Activated CD4-positive, alpha-beta T cell treated with anti-CD3 and anti-CD28 coated beads, Interleukin-2, amount 50 U/mL, for 48 hours (primary cell): ENCODE data around the gene NXN.
"Not testable (repeated sequence)": the region's sequence is repeated elsewhere in the genome, so short reads cannot be mapped to it uniquely, and the experiment has no call there.

ENCODE experiments used
- DNase-seq, 2 experiments: peaks; one replicate each; pipeline ENCODE4 v3.0.0-alpha.2; 2020

The NXN gene

DNA sequence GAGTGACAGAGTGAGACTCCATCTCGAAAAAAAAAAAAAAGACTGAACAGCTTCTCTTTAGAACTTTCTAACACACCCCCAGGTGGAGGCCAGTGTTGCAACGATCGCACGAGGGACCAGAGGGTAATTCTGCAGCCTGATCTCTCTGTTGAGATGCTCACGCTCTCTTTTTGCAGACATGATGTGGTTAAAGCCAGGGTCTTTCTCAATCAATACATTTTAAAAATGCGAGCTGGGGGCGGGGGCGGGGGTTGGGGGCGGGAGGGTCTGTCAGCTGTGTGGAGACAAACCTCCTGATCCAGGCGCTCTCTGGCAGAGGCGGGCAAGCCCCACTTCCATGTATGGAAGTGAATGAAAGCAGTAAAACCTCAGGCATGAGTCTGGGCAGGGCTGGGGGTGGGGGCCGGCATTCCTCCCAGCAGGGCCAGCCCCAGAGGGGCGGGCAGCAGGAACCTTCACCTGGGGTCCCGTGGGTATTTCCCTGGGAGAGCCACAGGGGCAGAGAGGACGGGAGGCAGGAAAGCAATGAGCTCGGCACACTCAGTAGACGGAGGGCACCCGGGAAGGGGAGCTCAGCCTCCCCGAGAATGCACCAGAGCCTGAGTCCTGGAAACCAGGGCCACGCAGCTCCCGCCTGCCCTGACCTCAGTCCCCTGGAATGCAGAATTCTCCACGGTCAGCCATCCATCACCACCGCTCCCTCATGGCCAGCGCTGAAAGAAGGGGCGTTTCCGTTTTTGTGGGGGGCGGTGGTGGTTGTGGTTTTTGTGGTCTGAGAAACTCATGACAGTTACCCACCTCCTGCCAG lies 28.0 kb downstream of the NXN start:
- DNase-seq, result no peak

DNA sequence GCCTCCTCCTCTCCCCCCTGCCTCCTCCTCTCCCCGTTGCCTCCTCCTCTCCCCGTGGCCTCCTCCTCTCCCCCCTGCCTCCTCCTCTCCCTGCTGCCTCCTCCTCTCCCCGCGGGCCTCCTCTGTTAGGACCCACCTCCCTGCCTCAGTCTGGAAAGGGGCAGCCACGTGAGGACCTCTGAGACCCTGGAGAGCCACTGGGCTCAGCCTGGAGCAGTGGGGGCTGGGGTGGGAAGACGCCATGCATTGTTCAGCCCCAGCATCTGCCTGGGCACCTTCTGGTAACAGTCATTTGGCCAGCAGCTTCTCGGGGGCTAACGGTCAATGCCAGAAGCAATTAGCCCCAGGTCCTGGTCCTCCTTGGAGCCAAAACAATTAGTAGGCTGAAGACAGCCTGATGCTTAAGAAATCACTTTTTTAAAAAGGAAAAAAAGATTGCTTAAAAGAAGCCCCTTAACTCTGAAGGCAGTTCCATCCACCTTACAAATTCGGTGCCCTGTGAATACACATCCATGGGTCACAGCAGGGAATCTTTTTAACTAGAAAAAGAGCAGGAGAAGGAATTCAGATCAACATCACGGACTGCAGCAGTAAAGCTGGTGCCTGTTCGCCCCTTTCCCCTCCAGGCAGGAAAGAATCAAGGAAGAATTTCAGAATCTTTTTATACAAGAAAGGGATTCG lies 29.8 kb downstream of the NXN start:
- DNase-seq, result no peak

GRCh38 chr17:948284-948852 lies 31.2 kb downstream of the NXN start:
- DNase-seq, result no peak

DNA sequence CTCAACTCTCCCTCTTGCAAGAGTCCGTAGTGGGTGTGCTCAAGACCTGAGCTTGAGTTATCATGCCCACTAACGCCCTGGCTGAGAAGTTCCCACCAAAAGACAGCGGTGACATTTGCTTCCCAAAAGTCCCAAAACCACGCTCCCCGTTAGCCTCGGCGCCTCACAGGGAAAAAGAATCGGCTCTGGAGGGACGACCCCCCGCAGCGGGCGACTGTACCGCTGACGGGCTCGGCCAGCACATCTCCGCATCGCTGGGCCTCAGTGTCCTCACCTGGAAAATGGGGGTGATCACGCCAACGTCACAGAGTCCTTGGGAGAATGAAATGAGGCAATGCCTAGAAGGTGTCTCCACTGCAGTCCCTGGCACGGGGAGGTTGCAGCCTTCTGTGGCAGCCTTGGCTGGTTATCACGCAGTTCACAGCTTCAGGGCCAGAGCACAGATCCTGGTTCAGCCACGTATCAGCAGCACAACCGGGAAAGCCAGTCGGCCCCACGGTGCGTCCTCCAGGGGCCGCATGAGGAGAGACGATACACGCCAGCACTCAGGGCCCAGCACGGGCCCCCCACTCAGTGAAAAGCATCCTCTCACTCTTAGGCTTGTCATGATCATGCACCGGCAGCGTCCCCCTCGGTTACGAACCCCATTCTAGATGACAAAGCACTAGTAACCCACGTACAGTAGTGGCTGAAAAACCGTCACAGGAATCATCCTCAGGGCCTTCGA lies 32.9 kb downstream of the NXN start:
- DNase-seq, result no peak

DNA sequence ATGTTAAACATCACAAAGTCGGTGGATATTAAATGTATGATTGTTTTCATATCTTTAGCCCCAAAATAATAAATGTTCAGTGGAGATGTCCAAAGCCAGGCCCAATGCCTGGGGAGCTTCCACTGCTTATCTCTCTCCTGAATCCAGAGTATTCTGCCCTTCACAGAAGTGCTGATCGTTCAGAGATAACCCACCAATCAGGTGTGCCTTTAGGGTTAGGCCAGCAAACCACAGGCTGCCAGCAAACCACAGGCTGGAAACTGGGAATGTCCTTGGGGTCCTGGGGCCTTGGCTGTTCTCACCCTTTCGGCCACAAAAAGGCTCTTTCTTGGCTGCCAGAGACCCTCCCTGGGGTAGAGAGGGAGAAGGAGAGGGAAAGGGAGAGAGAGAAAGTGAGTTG lies 33.9 kb downstream of the NXN start:
- DNase-seq, result no peak

- no peak for DNase-seq
Observed at GRCh38 chr17:944266-944826, 35.2 kb downstream of the NXN start.

DNA sequence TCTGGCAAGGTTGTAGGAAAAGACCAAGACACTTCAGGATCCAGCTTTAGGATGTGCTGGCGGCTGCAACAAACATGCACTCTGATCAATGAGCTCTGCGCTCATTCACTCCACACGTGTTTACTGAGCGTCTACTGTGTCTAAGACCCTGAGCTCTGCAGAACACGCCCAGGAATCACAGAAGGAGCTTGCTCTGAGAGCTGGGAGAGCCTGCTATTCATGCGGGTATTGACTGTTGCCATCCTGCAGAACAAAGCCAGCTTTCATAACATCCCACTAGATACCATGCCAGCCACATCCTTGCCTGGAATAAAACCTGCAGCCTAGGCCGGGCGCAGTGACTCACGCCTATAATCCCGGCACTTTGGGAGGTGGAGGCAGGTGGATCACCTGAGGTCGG lies 44.1 kb downstream of the NXN start:
- DNase-seq, result no peak

GRCh38 chr17:933312-934073 lies 46.1 kb downstream of the NXN start:
- DNase-seq, result no peak

DNA sequence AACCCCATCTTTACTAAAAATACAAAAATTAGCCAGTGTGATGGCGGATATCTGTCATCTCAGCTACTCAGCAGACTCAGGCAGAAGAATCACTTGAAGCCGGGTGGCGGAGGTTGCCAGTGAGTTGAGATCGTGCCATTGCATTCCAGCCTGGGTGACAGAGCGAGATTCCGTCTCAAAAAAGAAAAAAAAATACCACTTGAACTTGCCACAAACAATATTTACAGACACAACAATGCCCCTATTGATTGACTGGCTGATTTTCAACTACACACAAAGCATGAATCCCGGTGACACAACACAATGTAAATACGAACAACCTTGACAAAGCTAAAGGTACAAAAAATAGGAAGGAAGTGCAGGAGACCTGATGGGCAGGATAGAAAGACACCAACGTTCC lies 49.3 kb downstream of the NXN start:
- no peak for DNase-seq

- no peak for DNase-seq
Observed at GRCh38 chr17:929586-929985, 50.0 kb downstream of the NXN start.

DNA sequence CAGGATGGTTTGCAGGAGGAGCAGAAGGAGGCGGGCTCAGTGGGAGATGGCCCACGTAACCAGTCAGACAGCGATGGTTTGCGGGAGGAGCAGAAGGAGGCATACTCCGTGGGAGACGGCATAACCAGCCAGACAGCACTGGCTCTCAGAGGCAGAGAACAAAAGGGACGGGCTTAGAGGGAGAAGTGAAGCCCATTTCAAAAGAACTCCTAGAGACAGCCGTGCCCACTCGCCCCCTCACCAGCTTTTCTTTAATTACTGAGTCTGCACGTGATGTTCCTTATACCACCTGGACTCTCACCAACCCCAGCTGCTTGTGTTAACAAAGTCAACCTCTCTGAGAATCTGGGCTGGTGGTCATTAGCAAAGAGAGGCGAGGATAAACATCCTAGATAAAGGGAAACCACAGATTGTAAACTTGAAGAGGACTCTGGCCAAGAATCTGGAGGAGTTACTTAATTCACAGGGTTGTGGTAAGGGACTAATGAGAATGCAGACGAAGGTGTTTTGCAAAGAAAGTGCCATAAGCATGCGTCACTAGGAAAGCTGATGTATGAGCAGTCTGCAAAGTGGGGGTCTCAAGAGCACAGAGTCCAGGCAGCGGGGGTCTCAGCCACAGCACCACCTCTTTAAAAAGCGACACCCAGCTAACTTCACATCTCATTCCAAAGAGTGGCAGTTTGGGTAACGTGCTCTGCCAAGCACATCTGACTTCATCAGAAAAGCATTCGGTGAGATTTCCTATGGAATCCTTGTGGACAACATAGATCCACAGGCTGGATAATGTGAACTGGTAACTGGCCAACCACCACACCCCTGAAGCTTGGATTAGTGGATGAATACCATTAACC lies 51.7 kb downstream of the NXN start:
- no peak for DNase-seq

DNA sequence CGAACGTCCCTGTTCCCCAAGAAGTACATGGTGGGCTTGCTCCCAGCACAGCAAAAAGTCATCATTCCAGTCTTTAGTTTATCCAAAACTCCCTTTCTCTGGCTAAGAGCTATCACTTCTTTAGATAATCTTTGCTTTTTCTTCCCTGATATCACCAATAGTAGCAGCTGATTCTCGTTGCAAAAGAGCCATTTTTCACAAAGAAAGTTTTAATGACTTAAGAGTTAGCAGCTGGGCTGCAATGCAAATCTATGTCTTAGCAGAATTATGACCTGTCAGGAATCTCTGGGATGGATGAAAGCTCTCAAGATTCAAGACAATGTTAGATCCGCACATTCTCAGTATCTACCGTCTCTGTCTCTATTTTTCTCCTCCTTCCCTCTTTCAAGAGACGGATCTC lies 53.8 kb downstream of the NXN start:
- DNase-seq, result no peak

DNA sequence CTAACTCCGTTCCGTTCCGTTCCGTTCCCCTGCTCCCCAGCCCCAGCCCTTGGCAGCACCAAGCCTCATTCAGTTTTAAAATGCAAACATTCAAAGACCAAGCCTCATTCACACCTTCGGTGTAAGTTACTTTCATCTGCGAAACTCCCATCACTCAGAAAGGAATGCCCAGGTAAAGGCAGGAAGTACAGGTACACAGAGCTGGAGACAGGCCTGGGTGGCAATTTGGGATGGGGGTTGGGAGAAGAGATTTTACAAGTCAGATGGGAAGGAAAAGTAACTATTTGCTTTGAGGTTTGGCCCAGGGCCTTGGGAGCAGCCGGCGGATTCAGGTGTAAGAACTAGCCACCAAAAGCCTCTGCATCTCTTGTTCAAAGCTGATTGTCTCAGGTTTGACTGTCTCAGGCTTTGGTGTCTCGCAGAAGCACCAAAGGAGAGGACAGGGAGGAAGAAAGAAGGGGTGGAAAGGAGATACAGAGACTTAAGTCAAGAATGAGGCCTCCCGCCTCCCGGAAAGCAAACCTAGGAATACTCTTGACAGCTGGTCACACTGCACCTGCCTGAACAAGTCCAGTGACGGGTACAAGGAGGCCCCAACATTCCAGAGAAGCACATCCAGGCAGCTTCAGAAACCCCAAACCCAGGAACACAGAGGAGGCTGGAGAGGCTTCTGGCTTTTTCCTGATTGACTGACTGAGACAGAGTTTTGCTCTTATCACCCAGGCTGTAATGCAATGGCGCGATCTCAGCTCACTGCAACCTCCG lies 54.7 kb downstream of the NXN start:
- no peak for DNase-seq

DNA sequence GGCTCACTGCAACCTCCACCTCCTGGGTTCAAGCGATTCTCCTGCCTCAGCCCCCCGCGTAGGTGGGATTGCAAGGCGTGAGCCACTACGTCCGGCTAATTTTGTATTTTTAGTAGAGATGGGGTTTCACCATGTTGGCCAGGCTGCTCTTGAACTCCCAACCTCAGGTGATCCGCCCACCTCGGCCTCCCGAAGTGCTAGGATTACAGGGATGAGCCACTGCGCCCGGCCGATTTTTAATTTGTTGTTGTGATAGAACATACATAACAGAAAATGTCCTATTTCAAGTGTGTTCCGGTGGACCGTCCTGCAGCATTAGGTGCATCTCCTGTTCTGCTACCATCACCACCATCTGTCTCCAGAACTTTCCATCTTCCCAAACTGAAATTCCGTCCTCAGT lies 55.3 kb downstream of the NXN start:
- DNase-seq, result not testable (repeated sequence)

- DNase-seq, result no peak
Observed at GRCh38 chr17:923633-924032, 55.9 kb downstream of the NXN start.

DNA sequence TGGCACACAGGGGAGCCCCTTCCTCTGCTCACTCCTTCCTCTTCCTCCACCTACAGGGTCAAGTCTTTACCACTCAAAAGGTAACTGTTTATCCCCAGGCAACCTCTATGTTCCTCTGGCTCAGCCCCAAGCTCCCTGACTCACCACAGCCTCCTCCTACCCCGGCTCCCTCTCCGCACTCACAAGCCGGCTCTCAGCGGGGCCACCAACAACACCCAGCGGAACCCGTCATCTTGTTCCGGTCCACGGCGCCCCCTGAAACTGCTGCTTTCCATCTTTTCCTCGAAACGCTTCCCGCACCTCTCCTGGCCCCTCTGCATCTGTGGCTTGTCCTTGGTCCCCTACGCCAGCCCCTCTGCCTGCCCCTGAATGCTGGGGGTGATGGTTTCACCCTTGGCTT lies 58.4 kb downstream of the NXN start:
- no peak for DNase-seq

- no peak for DNase-seq
Observed at GRCh38 chr17:920190-920589, 59.4 kb downstream of the NXN start.

DNA sequence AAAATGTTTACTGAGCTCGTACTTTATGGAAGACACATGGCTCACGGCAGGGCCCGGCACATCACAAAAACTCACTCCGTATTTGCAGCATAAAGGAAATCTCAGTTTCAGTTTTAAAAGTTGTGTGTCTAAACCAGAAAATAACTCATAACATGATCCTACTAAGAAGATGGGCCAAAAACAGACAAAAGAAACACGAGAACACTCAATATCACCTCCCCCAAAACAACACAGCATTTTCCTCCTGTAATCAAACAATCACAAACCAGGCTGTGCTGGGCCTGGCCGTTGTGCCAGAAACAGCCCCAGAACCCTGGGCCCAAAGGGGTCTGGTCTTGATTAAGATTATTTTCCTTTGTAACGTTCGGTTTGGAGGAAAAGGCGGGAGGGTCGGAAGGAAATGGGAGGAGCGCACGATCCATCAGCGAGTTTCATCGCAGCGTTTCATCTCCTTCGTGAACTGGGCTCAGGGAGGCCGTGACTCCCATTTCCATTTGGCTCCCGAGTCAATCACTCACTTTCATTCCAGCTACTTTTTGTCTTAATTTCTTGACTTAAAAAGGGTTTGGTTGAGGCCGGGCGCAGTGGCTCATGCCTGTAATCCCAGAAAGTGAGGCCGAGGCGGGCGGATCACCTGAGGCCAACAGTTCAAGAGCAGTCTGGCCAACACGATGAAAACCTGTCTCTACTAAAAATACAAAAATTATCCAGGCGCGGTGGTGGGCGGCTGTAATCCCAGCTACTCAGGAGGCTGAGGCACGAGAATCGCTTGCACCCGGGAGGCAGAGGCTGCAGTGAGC lies 61.4 kb downstream of the NXN start:
- no peak for DNase-seq

- no peak for DNase-seq
Observed at GRCh38 chr17:917391-917811, 62.2 kb downstream of the NXN start.

GRCh38 chr17:916315-916714 lies 63.3 kb downstream of the NXN start:
- no peak for DNase-seq
